GF-D8 (cell line): ENCODE results near the gene FBXW12.

Experiments
- DNase-seq: peaks from one replicate; lab custom pipeline; 2025; lab: John Stamatoyannopoulos, UW

The FBXW12 gene

GRCh38 chr3:48422681-48423080 lies 50.7 kb downstream of the FBXW12 start:
- no peak for DNase-seq

- no peak for DNase-seq
Observed at GRCh38 chr3:48423241-48423882, 51.3 kb downstream of the FBXW12 start.

- DNase-seq, result no peak
Observed at GRCh38 chr3:48423883-48424695, 52.1 kb downstream of the FBXW12 start.

GRCh38 chr3:48425281-48425812 lies 53.3 kb downstream of the FBXW12 start:
- no peak for DNase-seq

GRCh38 chr3:48426401-48426909 lies 54.4 kb downstream of the FBXW12 start:
- no peak for DNase-seq

GRCh38 chr3:48426944-48427629 lies 55.1 kb downstream of the FBXW12 start:
- DNase-seq, result no peak

- DNase-seq, result no peak
Observed at GRCh38 chr3:48427630-48427962, 55.6 kb downstream of the FBXW12 start.

GRCh38 chr3:48428088-48428571 lies 56.1 kb downstream of the FBXW12 start:
- DNase-seq, result no peak

- no peak for DNase-seq
Observed at GRCh38 chr3:48428572-48429316, 56.7 kb downstream of the FBXW12 start.

GRCh38 chr3:48429317-48429959 lies 57.4 kb downstream of the FBXW12 start:
- no peak for DNase-seq

- no peak for DNase-seq
Observed at GRCh38 chr3:48429960-48430707, 58.1 kb downstream of the FBXW12 start, which contains the start of gene PLXNB1. TSS of gene PLXNB1 (minus strand) at chr3:48430086. CDS start at chr3:48424611, 5,475 bp downstream.

- no peak for DNase-seq
Observed at GRCh38 chr3:48430708-48431101, 58.7 kb downstream of the FBXW12 start.

GRCh38 chr3:48431224-48432029 lies 59.4 kb downstream of the FBXW12 start:
- no peak for DNase-seq

- DNase-seq, result no peak
Observed at GRCh38 chr3:48432411-48433371, 60.7 kb downstream of the FBXW12 start.

GRCh38 chr3:48433472-48434118 lies 61.6 kb downstream of the FBXW12 start:
- no peak for DNase-seq

- no peak for DNase-seq
Observed at GRCh38 chr3:48434591-48435222, 62.7 kb downstream of the FBXW12 start.

- no peak for DNase-seq
Observed at GRCh38 chr3:48435223-48435595, 63.2 kb downstream of the FBXW12 start.
